ENCODE results near the gene VCP. TPM values are rescaled to one million over a fixed set of nuclear protein-coding genes. Genes with fewer than 3 reads are reported as not detected.

The VCP gene
- total RNA-seq, 1 donor from 2014 or later, result 250 TPM

GRCh38 chr9:35079041-35079425 lies 6.6 kb upstream of the VCP start:
- no peak for TF ChIP-seq CTCF (IDR thresholded peaks at IDR 0.05; ENCODE audit: insufficient read depth, low read length, poor library complexity, severe bottlenecking)
- Histone ChIP-seq H3K36me3 (ENCODE audit: control insufficient read depth, insufficient read depth, low read length) (no peaks in the 10 kb centered on the region), H3K4me3 (ENCODE audit: low read depth, low read length) (peak overlapping the region; percentile 66), H3K27me3 (ENCODE audit: control insufficient read depth, insufficient read depth, low read length) (no peaks in the 10 kb centered on the region)
- no peak for DNase-seq (ENCODE audit: low read depth)

GRCh38 chr9:35078066-35078465 lies 5.6 kb upstream of the VCP start:
- Histone ChIP-seq H3K27me3 (ENCODE audit: control insufficient read depth, insufficient read depth, low read length) (no peaks in the 10 kb centered on the region), H3K36me3 (ENCODE audit: control insufficient read depth, insufficient read depth, low read length) (no peaks in the 10 kb centered on the region), H3K4me3 (ENCODE audit: low read depth, low read length) (no peak overlapping the region)
- DNase-seq (ENCODE audit: low read depth), result no peak
- TF ChIP-seq CTCF (IDR thresholded peaks at IDR 0.05; ENCODE audit: insufficient read depth, low read length, poor library complexity, severe bottlenecking), result no peak

- DNase-seq (ENCODE audit: low read depth), result no peak
- Histone ChIP-seq H3K4me3 (ENCODE audit: low read depth, low read length) (no peak overlapping the region), H3K36me3 (ENCODE audit: control insufficient read depth, insufficient read depth, low read length) (no peaks in the 10 kb centered on the region), H3K27me3 (ENCODE audit: control insufficient read depth, insufficient read depth, low read length) (no peaks in the 10 kb centered on the region)
- TF ChIP-seq CTCF (IDR thresholded peaks at IDR 0.05; ENCODE audit: insufficient read depth, low read length, poor library complexity, severe bottlenecking), result no peak
Measured at GRCh38 chr9:35076848-35077247, 4.4 kb upstream of the VCP start.

GRCh38 chr9:35075358-35075757 lies 2.9 kb upstream of the VCP start:
- no peaks in the 10 kb centered on the region for H3K27me3 ChIP-seq (ENCODE audit: control insufficient read depth, insufficient read depth, low read length)
- peaks cover under 1% of the 10 kb centered on the region for H3K36me3 ChIP-seq (ENCODE audit: control insufficient read depth, insufficient read depth, low read length)
- no peak overlapping the region for H3K4me3 ChIP-seq (ENCODE audit: low read depth, low read length)
- no peak for TF ChIP-seq CTCF (IDR thresholded peaks at IDR 0.05; ENCODE audit: insufficient read depth, low read length, poor library complexity, severe bottlenecking)
- DNase-seq (ENCODE audit: low read depth), result no peak

- peaks cover 1% of the 10 kb centered on the region for H3K36me3 ChIP-seq (ENCODE audit: control insufficient read depth, insufficient read depth, low read length)
- DNase-seq (ENCODE audit: low read depth), result no peak
- no peak overlapping the region for H3K4me3 ChIP-seq (ENCODE audit: low read depth, low read length)
- no peaks in the 10 kb centered on the region for H3K27me3 ChIP-seq (ENCODE audit: control insufficient read depth, insufficient read depth, low read length)
- no peak for TF ChIP-seq CTCF (IDR thresholded peaks at IDR 0.05; ENCODE audit: insufficient read depth, low read length, poor library complexity, severe bottlenecking)
Measured at GRCh38 chr9:35074791-35075190, 2.4 kb upstream of the VCP start.

- H3K27me3 ChIP-seq (ENCODE audit: control insufficient read depth, insufficient read depth, low read length), result no peaks in the 10 kb centered on the region
- no peak for TF ChIP-seq CTCF (IDR thresholded peaks at IDR 0.05; ENCODE audit: insufficient read depth, low read length, poor library complexity, severe bottlenecking)
- no peak for DNase-seq (ENCODE audit: low read depth)
- peaks cover 1% of the 10 kb centered on the region for H3K36me3 ChIP-seq (ENCODE audit: control insufficient read depth, insufficient read depth, low read length)
- no peak overlapping the region for H3K4me3 ChIP-seq (ENCODE audit: low read depth, low read length)
Measured at GRCh38 chr9:35074141-35074540, 1.7 kb upstream of the VCP start.

Measured in kidney epithelial cell (primary cell).